ENCODE results near the gene BLCAP.

Gene BLCAP

GRCh38 chr20:37564388-37565133, 36.9 kb upstream of the BLCAP start:
- H2BK15ac ChIP-seq (ENCODE audit: low read depth, poor library complexity, severe bottlenecking) = no peak overlapping the region
- H2AFZ ChIP-seq (ENCODE audit: low read depth, low read length) = no peak overlapping the region
- H3K23ac ChIP-seq (ENCODE audit: low read length in 2 of 2) = no peak overlapping the region
- peaks cover 7% of the 10 kb centered on the region for H3K4me1 ChIP-seq (ENCODE audit: control insufficient read depth, insufficient read depth, low read depth, low read length)
- peak overlapping the region; percentile 47 for H3K4me2 ChIP-seq (ENCODE audit: low read length, poor library complexity, severe bottlenecking)
- H3K27ac ChIP-seq (ENCODE audit: low read length, poor library complexity, severe bottlenecking) = no peak overlapping the region
- no peak overlapping the region for H4K8ac ChIP-seq (ENCODE audit: low read length)
- H3K36me3 ChIP-seq (ENCODE audit: control insufficient read depth in 1 of 2, insufficient read depth in 2 of 2, low read depth in 1 of 2, low read length in 2 of 2) = no peaks in the 10 kb centered on the region
- peak; percentile 22 for DNase-seq
- H3K79me1 ChIP-seq (replicated peaks; ENCODE audit: low read length, poor library complexity, severe bottlenecking) = no peaks in the 10 kb centered on the region
- H3K14ac ChIP-seq (ENCODE audit: low read length in 2 of 2) = no peak overlapping the region
- no peak overlapping the region for H3K9ac ChIP-seq (ENCODE audit: low read length)
- no peaks in the 10 kb centered on the region for H3K9me3 ChIP-seq (ENCODE audit: control insufficient read depth, low read length)
- H3K18ac ChIP-seq (ENCODE audit: low read depth in 1 of 2, low read length in 2 of 2) = no peak overlapping the region
- H3K27me3 ChIP-seq (ENCODE audit: control insufficient read depth in 1 of 2, insufficient read depth in 1 of 2, low read length in 2 of 2) = peaks cover 68 to 74% of the 10 kb centered on the region in 2 experiments
- H3K4me3 ChIP-seq (ENCODE audit: insufficient read depth in 1 of 2, low read depth in 1 of 2, low read length in 2 of 2) = no peak overlapping the region
- no peak overlapping the region for H3K4ac ChIP-seq (ENCODE audit: low read depth in 1 of 2, low read length in 2 of 2)
- no peak overlapping the region for H2BK5ac ChIP-seq (ENCODE audit: low read depth, low read length, poor library complexity, severe bottlenecking)
- 10% methylated on average over 27 of the region's 34 CpGs for WGBS
- no peak overlapping the region for H2BK12ac ChIP-seq (ENCODE audit: low read length in 2 of 2)
- no peak overlapping the region for H2AK5ac ChIP-seq (ENCODE audit: low read length, severe bottlenecking)
- H2BK120ac ChIP-seq (ENCODE audit: low read depth, low read length) = no peak overlapping the region
- no peak overlapping the region for H4K91ac ChIP-seq (ENCODE audit: low read length)

- no peak overlapping the region for H2AFZ ChIP-seq (ENCODE audit: low read depth, low read length)
- H3K27me3 ChIP-seq (ENCODE audit: control insufficient read depth in 1 of 2, insufficient read depth in 1 of 2, low read length in 2 of 2) = peaks cover 65 to 68% of the 10 kb centered on the region in 2 experiments
- H2BK5ac ChIP-seq (ENCODE audit: low read depth, low read length, poor library complexity, severe bottlenecking) = no peak overlapping the region
- no peak overlapping the region for H4K8ac ChIP-seq (ENCODE audit: low read length)
- no peak overlapping the region for H3K9ac ChIP-seq (ENCODE audit: low read length)
- H3K14ac ChIP-seq (ENCODE audit: low read length in 2 of 2) = no peak overlapping the region
- no peak overlapping the region for H3K18ac ChIP-seq (ENCODE audit: low read depth in 1 of 2, low read length in 2 of 2)
- 59% methylated on average over 17 of the region's 19 CpGs for WGBS
- no peaks in the 10 kb centered on the region for H3K36me3 ChIP-seq (ENCODE audit: control insufficient read depth in 1 of 2, insufficient read depth in 2 of 2, low read depth in 1 of 2, low read length in 2 of 2)
- no peaks in the 10 kb centered on the region for H3K79me1 ChIP-seq (replicated peaks; ENCODE audit: low read length, poor library complexity, severe bottlenecking)
- no peak for DNase-seq
- no peak overlapping the region for H3K4ac ChIP-seq (ENCODE audit: low read depth in 1 of 2, low read length in 2 of 2)
- H2AK5ac ChIP-seq (ENCODE audit: low read length, severe bottlenecking) = no peak overlapping the region
- H3K4me2 ChIP-seq (ENCODE audit: low read length, poor library complexity, severe bottlenecking) = peak overlapping the region; percentile 47
- H4K91ac ChIP-seq (ENCODE audit: low read length) = no peak overlapping the region
- no peak overlapping the region for H2BK15ac ChIP-seq (ENCODE audit: low read depth, poor library complexity, severe bottlenecking)
- H2BK12ac ChIP-seq (ENCODE audit: low read length in 2 of 2) = no peak overlapping the region
- H3K27ac ChIP-seq (ENCODE audit: low read length, poor library complexity, severe bottlenecking) = no peak overlapping the region
- H3K4me3 ChIP-seq (ENCODE audit: insufficient read depth in 1 of 2, low read depth in 1 of 2, low read length in 2 of 2) = no peak overlapping the region
- H3K4me1 ChIP-seq (ENCODE audit: control insufficient read depth, insufficient read depth, low read depth, low read length) = peaks cover 7% of the 10 kb centered on the region
- H3K23ac ChIP-seq (ENCODE audit: low read length in 2 of 2) = no peak overlapping the region
- H2BK120ac ChIP-seq (ENCODE audit: low read depth, low read length) = no peak overlapping the region
- no peaks in the 10 kb centered on the region for H3K9me3 ChIP-seq (ENCODE audit: control insufficient read depth, low read length)
These were observed 36.3 kb upstream of the BLCAP start for GRCh38 chr20:37564016-37564387.

- no peak overlapping the region for H4K91ac ChIP-seq (ENCODE audit: low read length)
- peaks cover 57 to 63% of the 10 kb centered on the region in 2 experiments for H3K27me3 ChIP-seq (ENCODE audit: control insufficient read depth in 1 of 2, insufficient read depth in 1 of 2, low read length in 2 of 2)
- H3K4me2 ChIP-seq (ENCODE audit: low read length, poor library complexity, severe bottlenecking) = peak overlapping the region; percentile 14
- no peaks in the 10 kb centered on the region for H3K9me3 ChIP-seq (ENCODE audit: control insufficient read depth, low read length)
- no peaks in the 10 kb centered on the region for H3K36me3 ChIP-seq (ENCODE audit: control insufficient read depth in 1 of 2, insufficient read depth in 2 of 2, low read depth in 1 of 2, low read length in 2 of 2)
- no peaks in the 10 kb centered on the region for H3K79me1 ChIP-seq (replicated peaks; ENCODE audit: low read length, poor library complexity, severe bottlenecking)
- no peak overlapping the region for H2AK5ac ChIP-seq (ENCODE audit: low read length, severe bottlenecking)
- no peak overlapping the region for H2BK12ac ChIP-seq (ENCODE audit: low read length in 2 of 2)
- H2BK5ac ChIP-seq (ENCODE audit: low read depth, low read length, poor library complexity, severe bottlenecking) = no peak overlapping the region
- H3K27ac ChIP-seq (ENCODE audit: low read length, poor library complexity, severe bottlenecking) = no peak overlapping the region
- H4K8ac ChIP-seq (ENCODE audit: low read length) = no peak overlapping the region
- 78% methylated on average over 3 of the region's 3 CpGs for WGBS
- no peak overlapping the region for H3K4ac ChIP-seq (ENCODE audit: low read depth in 1 of 2, low read length in 2 of 2)
- no peak overlapping the region for H2BK120ac ChIP-seq (ENCODE audit: low read depth, low read length)
- no peak for DNase-seq
- H3K18ac ChIP-seq (ENCODE audit: low read depth in 1 of 2, low read length in 2 of 2) = no peak overlapping the region
- no peak overlapping the region for H3K9ac ChIP-seq (ENCODE audit: low read length)
- H3K23ac ChIP-seq (ENCODE audit: low read length in 2 of 2) = no peak overlapping the region
- peaks cover 7% of the 10 kb centered on the region for H3K4me1 ChIP-seq (ENCODE audit: control insufficient read depth, insufficient read depth, low read depth, low read length)
- no peak overlapping the region for H3K4me3 ChIP-seq (ENCODE audit: insufficient read depth in 1 of 2, low read depth in 1 of 2, low read length in 2 of 2)
- no peak overlapping the region for H2BK15ac ChIP-seq (ENCODE audit: low read depth, poor library complexity, severe bottlenecking)
- H2AFZ ChIP-seq (ENCODE audit: low read depth, low read length) = no peak overlapping the region
- no peak overlapping the region for H3K14ac ChIP-seq (ENCODE audit: low read length in 2 of 2)
These were observed 35.2 kb upstream of the BLCAP start for GRCh38 chr20:37562695-37563480.

GRCh38 chr20:37560629-37561028, 33.0 kb upstream of the BLCAP start:
- no peak overlapping the region for H3K9ac ChIP-seq (ENCODE audit: low read length)
- no peaks in the 10 kb centered on the region for H3K79me1 ChIP-seq (replicated peaks; ENCODE audit: low read length, poor library complexity, severe bottlenecking)
- no peak overlapping the region for H2BK12ac ChIP-seq (ENCODE audit: low read length in 2 of 2)
- no peak overlapping the region for H3K23ac ChIP-seq (ENCODE audit: low read length in 2 of 2)
- no peak overlapping the region for H4K91ac ChIP-seq (ENCODE audit: low read length)
- peaks cover 7% of the 10 kb centered on the region for H3K4me1 ChIP-seq (ENCODE audit: control insufficient read depth, insufficient read depth, low read depth, low read length)
- no peak overlapping the region for H2AK5ac ChIP-seq (ENCODE audit: low read length, severe bottlenecking)
- peaks cover 51 to 57% of the 10 kb centered on the region in 2 experiments for H3K27me3 ChIP-seq (ENCODE audit: control insufficient read depth in 1 of 2, insufficient read depth in 1 of 2, low read length in 2 of 2)
- DNase-seq = no peak
- no peak overlapping the region for H3K4me3 ChIP-seq (ENCODE audit: insufficient read depth in 1 of 2, low read depth in 1 of 2, low read length in 2 of 2)
- H2BK15ac ChIP-seq (ENCODE audit: low read depth, poor library complexity, severe bottlenecking) = no peak overlapping the region
- H3K27ac ChIP-seq (ENCODE audit: low read length, poor library complexity, severe bottlenecking) = no peak overlapping the region
- H4K8ac ChIP-seq (ENCODE audit: low read length) = no peak overlapping the region
- no peaks in the 10 kb centered on the region for H3K9me3 ChIP-seq (ENCODE audit: control insufficient read depth, low read length)
- H2BK120ac ChIP-seq (ENCODE audit: low read depth, low read length) = no peak overlapping the region
- no peaks in the 10 kb centered on the region for H3K36me3 ChIP-seq (ENCODE audit: control insufficient read depth in 1 of 2, insufficient read depth in 2 of 2, low read depth in 1 of 2, low read length in 2 of 2)
- H2AFZ ChIP-seq (ENCODE audit: low read depth, low read length) = no peak overlapping the region
- WGBS = 84% methylated on average over 4 of the region's 4 CpGs
- no peak overlapping the region for H3K4ac ChIP-seq (ENCODE audit: low read depth in 1 of 2, low read length in 2 of 2)
- H3K14ac ChIP-seq (ENCODE audit: low read length in 2 of 2) = no peak overlapping the region
- H3K18ac ChIP-seq (ENCODE audit: low read depth in 1 of 2, low read length in 2 of 2) = no peak overlapping the region
- H2BK5ac ChIP-seq (ENCODE audit: low read depth, low read length, poor library complexity, severe bottlenecking) = no peak overlapping the region
- no peak overlapping the region for H3K4me2 ChIP-seq (ENCODE audit: low read length, poor library complexity, severe bottlenecking)
